HUES6 (cell line): ENCODE results near the gene SLC39A10.

Source experiments
- H3K27ac ChIP-seq: 2 replicates; pipeline ENCODE4 v1.7.0; 2013; ENCODE audit warnings: low read depth, mild to moderate bottlenecking, low read length, inconsistent platforms
- H3K27me3 ChIP-seq: 2 replicates; pipeline ENCODE4 v1.6.1; 2013; ENCODE audit warnings: low read length; ENCODE audit not compliant: control insufficient read depth, insufficient read depth
- H3K36me3 ChIP-seq: 2 replicates; pipeline ENCODE4 v1.6.1; 2013; ENCODE audit warnings: low read length; ENCODE audit not compliant: control insufficient read depth, insufficient read depth
- H3K4me1 ChIP-seq: 2 replicates; pipeline ENCODE4 v1.6.1; 2013; ENCODE audit warnings: low read length; ENCODE audit not compliant: control insufficient read depth, insufficient read depth
- H3K4me3 ChIP-seq: 2 replicates; pipeline ENCODE4 v1.5.1; 2013; ENCODE audit warnings: low read depth, low read length
- H3K9ac ChIP-seq: one replicate; pipeline ENCODE4 v1.6.1; 2013; ENCODE audit warnings: mild to moderate bottlenecking, low read length
- H3K9me3 ChIP-seq: 2 replicates; pipeline ENCODE4 v1.6.1; 2013; ENCODE audit warnings: low read depth, low read length; ENCODE audit not compliant: control insufficient read depth, insufficient read depth

SLC39A10 gene

DNA sequence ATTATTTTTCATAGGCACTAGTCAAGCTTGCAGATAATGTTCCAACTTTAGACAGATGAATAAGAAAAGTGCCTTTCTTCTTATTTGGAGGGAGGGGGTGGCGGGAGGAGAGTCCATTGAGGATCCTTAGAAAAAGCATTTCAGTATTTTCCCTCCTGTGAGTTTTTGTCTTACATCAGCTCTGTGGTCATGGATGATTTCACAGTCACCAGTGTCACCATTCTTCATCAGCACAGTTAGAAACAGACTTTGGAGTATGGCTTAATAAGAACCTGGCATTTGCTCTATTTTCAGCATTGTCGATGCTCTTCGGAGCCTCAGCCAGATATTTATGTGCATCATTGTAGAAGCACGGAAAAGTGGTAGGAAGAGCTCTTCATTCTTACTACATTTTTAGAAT is 70.1 kb downstream of the SLC39A10 start:
- H3K27me3 ChIP-seq, result no peaks in the 10 kb centered on the region

DNA sequence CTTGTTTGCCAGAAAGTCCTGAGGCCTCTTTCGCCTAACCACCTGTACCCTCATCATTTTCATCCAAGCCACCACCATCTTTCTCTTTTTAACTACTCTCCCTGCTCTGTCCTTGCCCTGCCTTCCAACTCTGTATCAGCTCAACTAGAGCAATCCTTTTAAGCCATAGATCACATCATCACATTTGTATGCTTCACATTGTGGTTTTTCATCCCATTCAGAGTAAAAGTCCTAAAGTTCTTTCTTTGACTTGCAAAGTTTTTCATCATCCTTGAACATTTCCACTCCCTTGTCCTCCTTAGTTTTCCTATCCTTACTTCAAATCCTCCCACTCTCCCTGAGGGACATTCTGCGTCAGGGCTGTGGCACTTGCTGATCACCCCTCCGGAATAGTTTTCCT is 73.9 kb downstream of the SLC39A10 start:
- Histone ChIP-seq H3K9ac (no peak overlapping the region), H3K36me3 (peaks cover 68% of the 10 kb centered on the region), H3K27me3 (no peaks in the 10 kb centered on the region), H3K27ac (no peak overlapping the region), H3K4me1 (no peaks in the 10 kb centered on the region), H3K4me3 (no peak overlapping the region), H3K9me3 (no peaks in the 10 kb centered on the region)

More for the DNA sequence above, 70.1 kb downstream of the SLC39A10 start:
- no peak overlapping the region for H3K27ac ChIP-seq
- H3K36me3 ChIP-seq, result peaks cover 70% of the 10 kb centered on the region
- no peaks in the 10 kb centered on the region for H3K4me1 ChIP-seq
- H3K9ac ChIP-seq, result no peak overlapping the region
- H3K4me3 ChIP-seq, result no peak overlapping the region
- H3K9me3 ChIP-seq, result no peaks in the 10 kb centered on the region

DNA sequence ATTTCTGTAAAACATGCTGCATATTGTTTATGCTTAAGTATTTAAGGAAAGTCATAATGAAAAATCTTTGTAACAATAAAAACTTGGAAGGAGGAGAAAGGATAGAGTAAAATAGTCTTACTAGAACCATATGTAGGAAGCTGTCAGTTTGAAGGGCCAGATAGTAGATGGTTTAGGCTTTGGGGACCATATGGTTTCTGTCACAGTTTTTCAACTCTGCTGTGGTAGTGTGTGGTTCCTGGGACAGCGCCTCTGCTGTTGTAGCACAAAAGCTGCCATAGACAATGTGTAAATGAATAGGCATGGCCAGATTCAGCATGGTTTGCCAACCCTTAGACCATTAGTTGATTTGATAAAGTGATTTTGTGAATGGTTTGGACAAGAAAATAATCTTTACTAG is 75.5 kb downstream of the SLC39A10 start:
- Histone ChIP-seq H3K27me3 (no peaks in the 10 kb centered on the region), H3K36me3 (peaks cover 67% of the 10 kb centered on the region), H3K9ac (no peak overlapping the region), H3K27ac (no peak overlapping the region), H3K4me3 (no peak overlapping the region), H3K4me1 (no peaks in the 10 kb centered on the region), H3K9me3 (no peaks in the 10 kb centered on the region)

DNA sequence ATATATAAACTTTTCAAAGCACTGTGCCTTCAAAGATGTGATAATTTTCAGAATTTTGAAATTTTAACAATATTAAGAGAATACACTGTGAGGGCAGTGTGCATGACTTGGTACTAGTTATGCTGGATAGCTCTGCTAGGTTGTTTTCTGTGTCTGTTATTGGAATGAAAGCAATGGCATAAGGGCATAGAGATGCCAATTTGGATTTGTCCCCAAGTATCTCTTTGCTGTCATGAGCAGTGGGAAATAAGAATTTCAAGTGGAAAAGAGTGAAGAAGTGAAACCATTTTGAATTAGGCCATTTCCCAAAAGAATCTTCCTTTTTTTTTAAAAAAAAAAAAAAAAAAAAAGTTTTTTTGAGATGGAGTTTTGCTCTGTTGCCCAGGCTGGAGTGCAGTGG is 76.8 kb downstream of the SLC39A10 start:
- Histone ChIP-seq H3K27ac (no peak overlapping the region), H3K9me3 (no peaks in the 10 kb centered on the region), H3K27me3 (no peaks in the 10 kb centered on the region), H3K36me3 (peaks cover 62% of the 10 kb centered on the region), H3K4me1 (no peaks in the 10 kb centered on the region), H3K4me3 (no peak overlapping the region), H3K9ac (no peak overlapping the region)

DNA sequence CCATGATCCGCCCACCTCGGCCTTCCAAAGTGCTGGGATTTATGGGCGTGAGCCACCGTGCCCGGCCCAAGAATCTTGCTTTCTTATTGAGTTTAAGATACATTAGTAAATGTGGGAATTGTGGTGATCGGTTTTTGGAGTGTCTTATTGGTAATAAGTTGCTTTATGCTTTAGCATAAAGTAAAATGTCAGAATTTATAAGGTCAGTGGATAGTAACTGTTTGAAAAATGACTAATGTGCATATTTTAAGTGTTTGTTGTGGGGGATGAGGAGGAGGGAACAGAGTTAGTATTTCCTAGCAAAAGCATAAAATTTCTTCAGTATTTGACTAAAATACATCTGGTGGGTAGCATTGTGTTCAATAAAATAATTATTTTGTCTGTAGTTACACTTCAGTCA is 77.4 kb downstream of the SLC39A10 start:
- peaks cover 60% of the 10 kb centered on the region for H3K36me3 ChIP-seq
- no peaks in the 10 kb centered on the region for H3K4me1 ChIP-seq
- no peak overlapping the region for H3K27ac ChIP-seq
- no peaks in the 10 kb centered on the region for H3K9me3 ChIP-seq
- H3K9ac ChIP-seq, result no peak overlapping the region
- H3K27me3 ChIP-seq, result no peaks in the 10 kb centered on the region
- H3K4me3 ChIP-seq, result no peak overlapping the region

DNA sequence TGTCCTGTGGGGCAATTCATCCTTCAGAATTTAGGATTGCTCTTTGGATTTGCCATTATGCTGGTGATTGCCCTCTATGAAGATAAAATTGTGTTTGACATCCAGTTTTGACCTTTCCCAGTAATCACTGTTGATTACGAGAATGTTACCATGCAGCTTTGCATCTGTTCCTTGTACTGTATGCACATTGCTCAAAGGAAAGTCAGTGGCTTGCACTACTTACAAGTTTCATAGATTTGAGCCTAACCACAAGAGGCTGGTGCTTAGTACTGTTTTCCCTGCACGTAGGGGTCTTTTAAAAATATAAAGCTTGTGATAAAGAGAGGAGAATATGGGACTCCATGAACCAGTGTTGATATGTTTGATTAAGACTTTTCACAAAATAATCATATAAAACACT is 77.9 kb downstream of the SLC39A10 start:
- no peak overlapping the region for H3K27ac ChIP-seq
- no peaks in the 10 kb centered on the region for H3K27me3 ChIP-seq
- no peak overlapping the region for H3K9ac ChIP-seq
- H3K4me3 ChIP-seq, result no peak overlapping the region
- peaks cover 59% of the 10 kb centered on the region for H3K36me3 ChIP-seq
- no peaks in the 10 kb centered on the region for H3K4me1 ChIP-seq
- H3K9me3 ChIP-seq, result no peaks in the 10 kb centered on the region

DNA sequence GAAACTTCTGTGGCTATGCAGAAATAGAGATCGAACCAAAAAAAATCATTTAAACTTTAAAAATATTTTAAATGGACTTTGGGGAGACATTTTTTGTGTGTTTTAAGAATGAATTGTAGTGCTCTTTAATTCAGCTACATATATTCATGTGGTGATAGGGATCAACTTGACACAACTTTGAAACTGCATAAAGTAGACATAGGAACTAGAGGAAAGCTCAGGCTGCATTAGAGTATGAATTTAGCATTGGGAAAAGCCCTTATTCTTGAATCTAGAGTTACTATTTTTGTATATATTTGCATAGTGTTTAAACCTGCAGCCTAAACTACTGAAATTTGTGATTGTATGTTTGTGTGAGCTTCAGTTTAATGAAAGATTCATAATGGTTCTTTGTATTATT is 78.3 kb downstream of the SLC39A10 start:
- Histone ChIP-seq H3K27me3 (no peaks in the 10 kb centered on the region), H3K9ac (no peak overlapping the region), H3K4me3 (no peak overlapping the region), H3K36me3 (peaks cover 58% of the 10 kb centered on the region), H3K9me3 (no peaks in the 10 kb centered on the region), H3K27ac (no peak overlapping the region), H3K4me1 (no peaks in the 10 kb centered on the region)

DNA sequence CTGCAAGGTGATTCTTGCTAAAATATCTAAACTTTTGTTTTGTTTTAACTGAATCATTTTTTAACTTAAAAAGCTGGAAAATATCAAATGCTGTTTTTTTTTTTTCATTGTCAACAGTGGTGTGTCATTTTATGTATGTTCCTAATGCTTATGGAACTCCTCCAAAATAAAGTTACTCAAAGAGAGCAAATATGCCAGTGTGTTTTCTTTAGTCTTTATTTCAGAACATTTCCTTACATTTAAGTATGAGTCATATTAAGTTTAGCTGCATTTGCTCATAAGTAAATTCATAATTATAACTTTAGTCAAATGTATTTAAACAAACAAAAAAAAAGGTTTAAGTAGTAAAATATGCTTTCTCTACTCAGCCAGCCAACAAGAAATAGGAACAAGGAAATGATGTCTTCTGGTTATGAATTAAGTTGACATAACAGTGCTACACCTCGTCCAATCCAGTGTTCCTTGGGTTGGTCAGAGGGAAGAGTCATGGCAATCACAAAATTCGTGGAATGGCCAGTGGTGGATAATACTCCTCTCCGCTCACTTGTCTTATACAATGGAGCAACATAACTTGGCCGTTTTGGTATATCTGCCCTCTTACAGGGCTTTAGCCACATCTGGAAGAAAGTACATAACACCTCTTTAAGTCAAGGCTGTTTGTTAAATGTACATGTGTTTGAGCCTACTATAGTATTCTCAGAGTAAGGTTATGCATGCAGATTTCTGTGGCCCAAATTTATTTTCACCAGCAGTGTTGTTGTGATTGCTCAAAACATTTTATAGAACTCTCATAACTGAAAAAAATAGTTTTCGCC is 80.7 kb downstream of the SLC39A10 start:
- no peak overlapping the region for H3K4me3 ChIP-seq
- H3K27me3 ChIP-seq, result no peaks in the 10 kb centered on the region
- peaks cover 54% of the 10 kb centered on the region for H3K36me3 ChIP-seq
- H3K4me1 ChIP-seq, result no peaks in the 10 kb centered on the region
- H3K9me3 ChIP-seq, result peaks cover 10% of the 10 kb centered on the region
- no peak overlapping the region for H3K9ac ChIP-seq
- H3K27ac ChIP-seq, result no peak overlapping the region

DNA sequence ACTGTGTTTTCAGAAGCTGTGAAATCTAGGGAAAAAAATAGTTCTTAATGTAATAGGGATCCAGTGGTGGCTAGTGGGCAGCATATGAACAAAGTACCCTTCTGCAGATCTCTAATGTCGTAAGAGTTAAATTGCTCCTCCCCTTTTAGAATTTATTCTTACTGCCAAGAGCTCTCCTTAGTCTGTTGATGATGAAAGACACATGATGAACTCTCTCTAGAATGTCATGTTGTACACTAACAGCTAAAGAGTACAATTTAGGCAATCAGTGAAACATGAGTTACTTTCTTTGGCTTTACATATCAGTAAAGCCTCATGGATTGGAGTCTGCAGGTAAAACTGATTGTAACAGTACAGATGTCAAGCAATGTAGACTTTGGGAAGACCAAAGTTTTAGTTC is 84.2 kb downstream of the SLC39A10 start:
- Histone ChIP-seq H3K36me3 (peaks cover 48% of the 10 kb centered on the region), H3K27me3 (no peaks in the 10 kb centered on the region), H3K9ac (no peak overlapping the region), H3K9me3 (peaks cover 22% of the 10 kb centered on the region), H3K4me1 (no peaks in the 10 kb centered on the region), H3K27ac (no peak overlapping the region), H3K4me3 (no peak overlapping the region)

DNA sequence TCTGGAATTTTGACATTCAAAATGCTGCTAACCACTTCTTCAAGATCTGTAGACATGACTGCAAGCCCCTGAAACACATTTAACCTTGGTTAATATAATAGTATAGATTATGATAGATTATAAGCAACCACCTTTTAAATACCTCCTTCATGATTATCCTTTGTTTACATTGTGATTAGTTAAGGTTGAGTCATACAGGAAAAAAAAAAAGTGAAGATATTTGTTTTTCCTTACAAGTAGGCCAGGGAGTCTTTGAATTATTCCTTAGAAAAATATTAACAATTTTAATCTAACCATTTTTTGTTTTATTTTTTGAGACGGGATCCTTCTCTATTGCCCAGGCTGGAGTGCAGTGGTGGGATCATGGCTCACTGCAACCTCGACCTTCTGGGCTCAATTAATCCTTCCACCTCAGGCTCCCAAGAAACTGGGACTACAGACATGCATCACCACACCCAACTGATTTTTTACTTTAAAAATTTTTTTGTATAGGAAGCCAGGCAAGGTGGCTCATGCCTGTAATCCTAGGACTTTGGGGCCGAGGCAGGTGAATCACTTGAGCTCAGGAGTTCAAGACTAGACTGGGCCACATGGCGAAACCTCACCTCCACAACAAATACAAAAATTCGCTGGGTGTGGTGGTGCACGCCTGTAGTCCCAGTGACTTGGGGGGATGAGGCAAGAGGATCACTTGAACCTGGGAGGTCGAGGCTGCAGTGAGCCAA is 99.4 kb downstream of the SLC39A10 start:
- no peak overlapping the region for H3K27ac ChIP-seq
- no peak overlapping the region for H3K9ac ChIP-seq
- H3K27me3 ChIP-seq, result no peaks in the 10 kb centered on the region
- H3K4me1 ChIP-seq, result no peaks in the 10 kb centered on the region
- H3K36me3 ChIP-seq, result no peaks in the 10 kb centered on the region
- H3K9me3 ChIP-seq, result no peaks in the 10 kb centered on the region
- H3K4me3 ChIP-seq, result no peak overlapping the region

DNA sequence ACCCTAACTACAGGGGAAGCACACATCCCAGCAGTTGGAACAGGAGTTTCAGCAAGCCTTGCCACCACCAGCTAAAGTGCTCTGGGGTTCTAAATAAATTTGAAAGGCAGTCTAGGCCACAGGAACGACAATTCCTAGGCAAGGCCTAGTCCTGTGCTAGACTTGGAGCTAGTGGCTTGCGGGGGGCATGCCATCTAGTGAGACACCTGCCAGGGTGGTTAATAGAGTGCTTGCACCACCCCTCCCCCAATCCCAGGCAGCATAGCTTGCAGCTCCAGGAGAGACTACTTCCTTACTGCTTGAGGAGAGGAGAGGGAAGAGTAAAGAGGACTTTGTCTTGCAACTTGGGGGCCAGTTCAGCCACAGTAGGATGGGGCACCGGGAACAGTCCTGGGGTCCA is 101.8 kb downstream of the SLC39A10 start:
- Histone ChIP-seq H3K27ac (no peak overlapping the region), H3K36me3 (no peaks in the 10 kb centered on the region), H3K27me3 (no peaks in the 10 kb centered on the region), H3K4me3 (no peak overlapping the region), H3K4me1 (no peaks in the 10 kb centered on the region), H3K9ac (no peak overlapping the region), H3K9me3 (no peaks in the 10 kb centered on the region; the same call in 1 of the 2 replicates)
